Tibial nerve (tissue), 4 donors: Measurements from ENCODE around the gene GOLGA2.

ENCODE experiments used
- CTCF ChIP-seq, 5 experiments: fragments of 200-600 bp in 3 of 5; fragments of 450-650 bp in 2 of 5; sonication (generic) in 3 of 5; IDR thresholded peaks; one replicate each; pipeline ENCODE4 v1.5.1; 2016 to 2019; ENCODE audit warnings: antibody characterized with exemption in 5 of 5, mild to moderate bottlenecking in 3 of 5, moderate library complexity in 2 of 5
- EP300 ChIP-seq, 2 donors: sonication (generic); formaldehyde crosslinking; IDR thresholded peaks; one replicate each; pipeline ENCODE4 v1.6.1; 2017; ENCODE audit warnings: antibody characterized with exemption in 2 of 2, mild to moderate bottlenecking in 1 of 2
- POLR2A ChIP-seq, 2 donors: fragments of 450-650 bp; IDR thresholded peaks; one replicate each; pipeline ENCODE4 v1.6.1; 2017; ENCODE audit warnings: antibody characterized with exemption in 2 of 2, mild to moderate bottlenecking in 2 of 2, moderate library complexity in 2 of 2

DNA sequence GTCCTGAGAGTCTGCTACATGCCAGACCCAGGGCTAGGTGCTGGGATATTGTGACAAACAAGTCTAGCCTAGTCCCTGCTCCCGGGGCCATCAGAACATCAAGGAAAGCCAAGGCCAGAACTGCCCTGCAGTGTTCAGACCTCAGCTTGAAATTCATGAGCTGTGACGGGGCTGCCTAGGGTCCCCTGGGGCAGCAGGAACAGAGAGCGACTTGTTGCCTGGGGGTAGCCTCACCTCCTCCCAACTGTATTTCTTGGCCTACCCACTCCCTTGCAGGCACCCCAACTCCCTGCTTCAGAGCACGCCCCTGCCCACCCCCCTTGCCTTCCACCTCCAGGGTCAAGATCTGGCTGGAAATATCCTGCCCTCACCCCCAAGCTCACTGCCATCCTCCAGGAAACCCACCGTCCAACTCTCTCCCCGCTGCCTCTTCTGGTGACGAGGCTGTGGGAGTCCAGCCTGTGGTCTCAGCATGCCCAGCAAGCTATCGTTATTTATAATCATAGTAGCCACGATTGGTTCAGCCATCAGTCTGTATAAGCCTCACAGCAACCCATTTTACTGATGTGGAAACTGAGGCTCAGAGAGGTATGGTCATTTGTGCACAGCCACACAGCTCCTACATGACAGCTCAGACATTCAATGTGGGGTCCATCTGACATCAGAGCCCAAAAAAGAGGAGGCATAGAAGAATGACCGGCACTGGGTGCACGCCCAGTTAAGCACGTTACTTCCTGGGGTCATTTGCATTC, 61.9 kb downstream of the GOLGA2 start:
- no peak for TF ChIP-seq CTCF (IDR thresholded peaks at IDR 0.05)
- TF ChIP-seq EP300 (IDR thresholded peaks at IDR 0.05) = no peak
- no peak for TF ChIP-seq POLR2A (IDR thresholded peaks at IDR 0.05)
